ENCODE data around the gene THBS2. TPM values are rescaled to one million over a fixed set of nuclear protein-coding genes. Genes with fewer than 3 reads are reported as not detected.

Gene THBS2
- total RNA-seq, 1 donor from 2014 or later: 6.9 TPM

- Histone ChIP-seq H3K4me3 (no peak overlapping the region), H3K36me3 (no peaks in the 10 kb centered on the region), H3K9me3 (replicated peaks) (peaks cover 21% of the 10 kb centered on the region), H3K27me3 (ENCODE audit: low read depth) (peaks cover 7% of the 10 kb centered on the region), H3K4me1 (peaks cover 4% of the 10 kb centered on the region), H3K27ac (replicated peaks) (no peak overlapping the region)
- no peak for TF ChIP-seq CTCF (IDR thresholded peaks at IDR 0.05; ENCODE audit: borderline replicate concordance)
- intact Hi-C loops (cut with micrococcal nuclease): no loop called here
- no peak for DNase-seq
These were observed 45.6 kb downstream of the THBS2 start for GRCh38 chr6:169208011-169208410.

GRCh38 chr6:169207482-169207881 is 46.2 kb downstream of the THBS2 start:
- H3K9me3 ChIP-seq (replicated peaks): peaks cover 21% of the 10 kb centered on the region
- no peak for TF ChIP-seq CTCF (IDR thresholded peaks at IDR 0.05; ENCODE audit: borderline replicate concordance)
- H3K36me3 ChIP-seq: no peaks in the 10 kb centered on the region
- no peak overlapping the region for H3K27ac ChIP-seq (replicated peaks)
- DNase-seq: no peak
- intact Hi-C loops (cut with micrococcal nuclease): no loop called here
- peaks cover 7% of the 10 kb centered on the region for H3K27me3 ChIP-seq (ENCODE audit: low read depth)
- no peak overlapping the region for H3K4me3 ChIP-seq
- peaks cover 2% of the 10 kb centered on the region for H3K4me1 ChIP-seq

GRCh38 chr6:169205176-169206160 is 48.2 kb downstream of the THBS2 start:
- Histone ChIP-seq H3K27ac (replicated peaks) (no peak overlapping the region), H3K9me3 (replicated peaks) (peaks cover 21% of the 10 kb centered on the region), H3K36me3 (no peaks in the 10 kb centered on the region), H3K4me3 (no peak overlapping the region), H3K4me1 (no peaks in the 10 kb centered on the region), H3K27me3 (ENCODE audit: low read depth) (peaks cover 7% of the 10 kb centered on the region)
- intact Hi-C loops (cut with micrococcal nuclease): no loop called here
- DNase-seq: no peak
- TF ChIP-seq CTCF (IDR thresholded peaks at IDR 0.05; ENCODE audit: borderline replicate concordance): no peak

GRCh38 chr6:169204167-169204566 is 49.5 kb downstream of the THBS2 start:
- Histone ChIP-seq H3K4me3 (no peak overlapping the region), H3K27ac (replicated peaks) (no peak overlapping the region), H3K4me1 (no peaks in the 10 kb centered on the region), H3K36me3 (no peaks in the 10 kb centered on the region), H3K9me3 (replicated peaks) (peaks cover 21% of the 10 kb centered on the region), H3K27me3 (ENCODE audit: low read depth) (peaks cover 7% of the 10 kb centered on the region)
- no peak for TF ChIP-seq CTCF (IDR thresholded peaks at IDR 0.05; ENCODE audit: borderline replicate concordance)
- DNase-seq: no peak
- intact Hi-C loops (cut with micrococcal nuclease): no loop called here

GRCh38 chr6:169201985-169202384 is 51.7 kb downstream of the THBS2 start:
- Histone ChIP-seq H3K27ac (replicated peaks) (no peak overlapping the region), H3K9me3 (replicated peaks) (peaks cover 5% of the 10 kb centered on the region), H3K4me1 (no peaks in the 10 kb centered on the region), H3K4me3 (no peak overlapping the region), H3K36me3 (no peaks in the 10 kb centered on the region), H3K27me3 (ENCODE audit: low read depth) (peaks cover 7% of the 10 kb centered on the region)
- DNase-seq: no peak
- intact Hi-C loops (cut with micrococcal nuclease): no loop called here
- TF ChIP-seq CTCF (IDR thresholded peaks at IDR 0.05; ENCODE audit: borderline replicate concordance): no peak
